ENCODE results near the gene JMJD6.
A peak's percentile ranks its signal among the peaks of the same experiment; 100 is the strongest.
"Not testable (repeated sequence)": the region's sequence is repeated elsewhere in the genome, so short reads cannot be mapped to it uniquely, and the experiment has no call there.

Gene JMJD6

DNA sequence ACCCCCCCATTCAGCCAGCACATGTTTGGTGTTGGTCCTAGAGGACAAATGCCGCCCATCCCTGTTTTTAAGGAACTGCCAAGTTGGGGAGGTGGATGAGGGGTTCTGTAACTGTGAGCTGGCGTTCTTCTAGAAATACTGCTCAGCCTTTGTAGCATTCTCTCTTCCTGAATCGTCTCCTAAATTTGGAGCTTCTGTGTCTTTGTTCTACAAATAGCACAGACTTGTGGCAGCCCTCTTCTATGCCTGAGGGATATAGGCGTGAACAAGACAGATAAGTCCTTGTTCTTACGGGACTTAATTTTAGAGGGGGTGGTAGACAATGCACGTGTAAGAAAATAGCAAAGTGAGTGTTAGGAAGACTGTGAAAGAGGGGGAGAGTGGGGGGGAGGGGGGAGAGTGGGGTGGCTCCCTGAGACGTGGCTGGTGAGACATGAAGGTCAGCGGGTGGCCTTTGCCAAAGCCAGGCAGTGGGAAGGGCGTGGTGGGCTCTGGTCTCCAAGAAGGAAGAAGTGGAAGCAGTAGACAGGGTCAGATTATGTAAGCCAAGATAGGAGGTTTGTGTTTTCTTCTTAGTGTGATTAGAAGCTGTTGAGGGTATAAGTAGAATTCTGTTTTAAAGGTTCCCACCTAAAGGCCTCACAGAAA is 21.4 kb upstream of the JMJD6 start:
- Histone ChIP-seq H3K27ac (no peak overlapping the region), H3K27me3 (ENCODE audit: insufficient read depth, low read depth, severe bottlenecking) (no peaks in the 10 kb centered on the region), H3K4me3 (ENCODE audit: low read depth, low read length) (no peak overlapping the region), H3K36me3 (peaks cover 59% of the 10 kb centered on the region), H3K9me3 (ENCODE audit: severe bottlenecking) (no peaks in the 10 kb centered on the region)
- DNase-seq, result no peak
- TF ChIP-seq, protein P1, sequence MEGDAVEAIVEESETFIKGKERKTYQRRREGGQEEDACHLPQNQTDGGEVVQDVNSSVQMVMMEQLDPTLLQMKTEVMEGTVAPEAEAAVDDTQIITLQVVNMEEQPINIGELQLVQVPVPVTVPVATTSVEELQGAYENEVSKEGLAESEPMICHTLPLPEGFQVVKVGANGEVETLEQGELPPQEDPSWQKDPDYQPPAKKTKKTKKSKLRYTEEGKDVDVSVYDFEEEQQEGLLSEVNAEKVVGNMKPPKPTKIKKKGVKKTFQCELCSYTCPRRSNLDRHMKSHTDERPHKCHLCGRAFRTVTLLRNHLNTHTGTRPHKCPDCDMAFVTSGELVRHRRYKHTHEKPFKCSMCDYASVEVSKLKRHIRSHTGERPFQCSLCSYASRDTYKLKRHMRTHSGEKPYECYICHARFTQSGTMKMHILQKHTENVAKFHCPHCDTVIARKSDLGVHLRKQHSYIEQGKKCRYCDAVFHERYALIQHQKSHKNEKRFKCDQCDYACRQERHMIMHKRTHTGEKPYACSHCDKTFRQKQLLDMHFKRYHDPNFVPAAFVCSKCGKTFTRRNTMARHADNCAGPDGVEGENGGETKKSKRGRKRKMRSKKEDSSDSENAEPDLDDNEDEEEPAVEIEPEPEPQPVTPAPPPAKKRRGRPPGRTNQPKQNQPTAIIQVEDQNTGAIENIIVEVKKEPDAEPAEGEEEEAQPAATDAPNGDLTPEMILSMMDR (IDR thresholded peaks at IDR 0.05; ENCODE audit: low read depth, low read length), result no peak

DNA sequence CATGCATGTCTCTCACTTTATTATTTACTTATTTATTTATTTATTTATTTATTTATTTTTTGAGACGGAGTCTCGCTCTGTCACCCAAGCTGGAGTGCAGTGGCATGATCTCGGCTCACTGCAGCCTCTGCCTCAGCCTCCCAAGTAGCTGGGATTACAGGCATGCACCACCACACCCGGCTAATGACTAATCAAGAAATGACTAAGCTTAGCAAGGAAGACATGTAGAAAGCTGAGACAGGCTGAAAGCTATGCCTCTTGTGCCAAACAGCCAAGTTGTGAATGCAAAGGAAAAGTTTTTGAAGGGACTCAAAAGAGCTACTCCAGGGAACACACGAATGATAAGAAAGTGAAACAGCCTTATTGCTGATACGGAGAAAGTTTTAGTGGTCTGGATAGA is 19.4 kb upstream of the JMJD6 start:
- H3K27me3 ChIP-seq (ENCODE audit: insufficient read depth, low read depth, severe bottlenecking); H3K9me3 ChIP-seq (ENCODE audit: severe bottlenecking); DNase-seq; H3K27ac ChIP-seq; H3K4me3 ChIP-seq (ENCODE audit: low read depth, low read length): not testable (repeated sequence)
- H3K36me3 ChIP-seq, result peaks cover 75% of the 10 kb centered on the region

DNA sequence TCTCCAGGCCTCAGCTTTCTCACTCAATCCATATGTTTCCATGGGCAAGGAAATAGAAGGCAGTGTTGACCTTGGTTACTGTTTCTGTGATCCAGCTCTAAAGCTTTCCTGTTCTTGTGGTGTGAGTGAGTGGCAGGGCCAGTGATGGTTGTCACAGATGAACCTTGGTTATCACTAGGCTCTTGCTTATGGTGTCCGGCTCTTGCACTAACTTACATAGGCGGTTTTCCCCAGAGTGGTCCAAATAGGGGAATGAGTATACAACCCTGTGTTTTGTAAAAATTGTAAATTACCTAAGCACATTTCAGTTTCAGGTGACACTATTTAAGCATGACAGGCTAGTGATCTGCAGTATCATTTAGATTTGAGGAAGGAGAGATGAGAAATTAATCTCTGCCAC is 18.3 kb upstream of the JMJD6 start:
- DNase-seq, result no peak
- no peaks in the 10 kb centered on the region for H3K9me3 ChIP-seq (ENCODE audit: severe bottlenecking)
- peaks cover 72% of the 10 kb centered on the region for H3K36me3 ChIP-seq
- H3K4me3 ChIP-seq (ENCODE audit: low read depth, low read length), result no peak overlapping the region
- TF ChIP-seq, protein P1 (IDR thresholded peaks at IDR 0.05; ENCODE audit: low read depth, low read length), result no peak
- H3K27me3 ChIP-seq (ENCODE audit: insufficient read depth, low read depth, severe bottlenecking), result no peaks in the 10 kb centered on the region
- H3K27ac ChIP-seq, result no peak overlapping the region

DNA sequence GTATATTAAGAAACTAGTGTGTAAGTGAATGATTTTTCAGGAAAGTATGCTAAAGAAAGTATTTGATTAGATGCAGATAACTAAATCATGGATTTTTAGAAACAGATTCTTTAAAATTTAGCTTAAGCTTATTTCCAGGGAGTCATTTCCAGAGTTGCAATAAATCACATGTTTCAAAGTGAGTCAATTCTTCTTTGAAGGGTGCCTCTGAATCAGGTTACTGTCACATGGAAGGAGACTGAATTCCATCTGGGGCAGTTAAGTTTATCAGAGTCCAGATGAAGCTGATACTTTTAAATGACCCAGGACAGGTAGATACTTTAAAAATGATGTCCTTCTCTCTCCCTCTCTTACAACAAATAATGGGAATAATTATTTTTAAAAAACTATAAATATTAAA is 16.6 kb upstream of the JMJD6 start:
- no peak overlapping the region for H3K27ac ChIP-seq
- no peak overlapping the region for H3K4me3 ChIP-seq (ENCODE audit: low read depth, low read length)
- DNase-seq, result no peak
- no peaks in the 10 kb centered on the region for H3K9me3 ChIP-seq (ENCODE audit: severe bottlenecking)
- peaks cover 68% of the 10 kb centered on the region for H3K36me3 ChIP-seq
- H3K27me3 ChIP-seq (ENCODE audit: insufficient read depth, low read depth, severe bottlenecking), result no peaks in the 10 kb centered on the region
- TF ChIP-seq, protein P1 (IDR thresholded peaks at IDR 0.05; ENCODE audit: low read depth, low read length), result no peak

DNA sequence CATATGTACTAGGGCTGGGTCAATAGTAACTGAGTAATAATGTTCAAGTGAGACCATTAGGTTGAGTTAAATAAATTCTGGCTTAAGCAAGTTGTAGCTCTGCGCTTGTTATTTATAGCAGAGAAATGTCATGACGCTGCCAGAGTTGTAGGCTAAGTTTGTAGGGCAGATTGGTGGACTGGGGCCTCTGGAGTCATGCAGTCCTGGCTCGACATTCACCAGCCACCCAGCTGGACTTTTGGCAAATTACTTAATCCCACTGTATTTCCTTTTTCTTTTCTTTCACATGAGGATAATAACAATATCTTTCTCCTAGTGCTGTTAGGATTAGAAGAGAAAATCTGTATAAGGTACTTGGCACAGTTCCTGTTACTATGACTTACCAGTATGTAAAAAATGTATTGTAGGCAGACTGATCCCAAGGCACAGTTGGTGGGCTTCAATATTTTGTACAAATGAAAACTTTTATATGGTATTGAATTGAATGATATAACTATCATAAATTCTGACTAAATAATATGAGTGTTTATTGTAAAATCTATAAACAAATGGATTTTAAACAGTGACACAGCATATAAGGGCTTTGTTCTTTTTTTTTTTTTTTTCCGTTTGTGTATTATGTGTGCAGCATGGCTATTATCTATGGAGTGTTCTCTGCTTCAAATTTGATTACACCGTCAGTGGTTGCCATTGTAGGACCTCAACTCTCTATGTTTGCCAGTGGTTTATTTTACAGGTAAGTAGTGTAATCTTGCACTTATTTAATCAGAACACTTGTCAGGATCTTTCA is 14.1 kb upstream of the JMJD6 start:
- H3K27ac ChIP-seq, result no peak overlapping the region
- H3K36me3 ChIP-seq, result peaks cover 62% of the 10 kb centered on the region

DNA sequence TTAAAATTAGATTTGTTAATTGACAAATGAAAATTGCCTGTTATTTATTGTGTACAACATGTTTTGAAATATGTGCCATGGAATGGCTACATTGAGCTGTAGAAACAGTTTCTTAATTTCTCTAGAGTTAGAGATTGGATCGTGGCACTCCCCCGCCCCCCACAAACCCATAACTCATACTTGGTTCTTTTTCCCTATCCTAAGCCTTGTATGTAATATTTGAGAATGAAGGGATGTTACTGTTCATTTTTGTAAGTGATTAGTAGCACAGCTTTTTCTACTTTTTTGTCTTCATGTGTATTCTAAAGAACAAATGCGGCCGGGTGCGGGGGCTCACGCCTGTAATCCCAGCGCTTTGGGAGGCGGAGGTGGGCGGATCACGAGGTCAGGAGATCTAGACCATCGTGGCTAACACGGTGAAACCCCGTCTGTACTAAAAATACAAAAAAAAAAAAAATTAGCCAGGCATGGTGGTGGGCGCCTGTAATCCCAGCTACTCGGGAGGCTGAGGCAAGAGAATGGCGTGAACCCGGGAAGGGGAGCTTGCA is 13.2 kb upstream of the JMJD6 start:
- H3K27me3 ChIP-seq (ENCODE audit: insufficient read depth, low read depth, severe bottlenecking); DNase-seq; H3K9me3 ChIP-seq (ENCODE audit: severe bottlenecking): not testable (repeated sequence)
- peak overlapping the region; percentile 5; the same call in 1 of the 2 replicates for H3K27ac ChIP-seq
- H3K4me3 ChIP-seq (ENCODE audit: low read depth, low read length), result peak overlapping the region; percentile 97
- H3K36me3 ChIP-seq, result peaks cover 62% of the 10 kb centered on the region

More for the DNA sequence above, 14.1 kb upstream of the JMJD6 start:
- TF ChIP-seq, protein P1 (IDR thresholded peaks at IDR 0.05; ENCODE audit: low read depth, low read length), result no peak
- Histone ChIP-seq H3K27me3 (ENCODE audit: insufficient read depth, low read depth, severe bottlenecking) (no peaks in the 10 kb centered on the region), H3K9me3 (ENCODE audit: severe bottlenecking) (no peaks in the 10 kb centered on the region), H3K4me3 (ENCODE audit: low read depth, low read length) (no peak overlapping the region)
- DNase-seq, result no peak

Measured in WERI-Rb-1 (cell line).